ENCODE results near the gene MDGA2. TPM values are rescaled to one million over a fixed set of nuclear protein-coding genes. Genes with fewer than 3 reads are reported as not detected.

Gene MDGA2
- total and polyA plus RNA-seq, 2 of the 4 experiments (the other 2 are of a cell fraction), result 0.02 TPM; not detected in 1

DNA sequence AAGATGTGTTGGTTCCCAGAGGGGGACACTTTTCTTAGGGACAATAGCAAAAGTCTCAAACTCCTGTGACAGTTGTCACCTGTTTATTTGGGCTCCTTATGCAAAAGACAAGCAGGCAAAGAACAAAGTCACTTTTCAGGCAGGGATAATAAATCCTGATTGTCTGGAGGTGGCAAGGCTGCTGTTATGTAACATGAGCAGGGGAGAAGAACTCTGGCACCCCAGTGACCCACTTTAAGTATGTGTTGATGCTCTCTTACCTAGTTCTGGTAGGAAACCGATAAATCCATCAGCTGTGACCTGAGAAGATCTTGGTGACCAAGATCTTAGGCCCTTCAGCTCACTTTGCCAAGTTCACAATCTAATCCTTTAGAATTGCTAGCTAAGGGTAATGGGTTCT lies 17.4 kb downstream of the MDGA2 start:
- dilution Hi-C loops (cut with HindIII; ENCODE audit: low sequenced_read_pairs, unreplicated experiment), result no loop called here
- Histone ChIP-seq H3K27me3 (ENCODE audit: control insufficient read depth, insufficient read depth, low read length) (no peaks in the 10 kb centered on the region), H2BK20ac (ENCODE audit: low read depth, low read length) (no peak overlapping the region), H3K4ac (ENCODE audit: low read depth, low read length) (no peak overlapping the region), H3K79me1 (ENCODE audit: low read depth in 1 of 2, low read length in 2 of 2) (no peaks in the 10 kb centered on the region), H4K20me1 (ENCODE audit: insufficient read depth, low read length) (no peaks in the 10 kb centered on the region), H2BK5ac (ENCODE audit: low read depth, low read length, poor library complexity, severe bottlenecking) (no peak overlapping the region), H2AK9ac (replicated peaks; ENCODE audit: low read depth, low read length, poor library complexity) (no peak overlapping the region), H2AFZ (replicated peaks; ENCODE audit: low read length, poor library complexity) (no peak overlapping the region), H3K4me1 (ENCODE audit: control insufficient read depth, insufficient read depth, low read length) (no peaks in the 10 kb centered on the region), H3K14ac (replicated peaks; ENCODE audit: low read depth, low read length) (no peak overlapping the region), H3K9me3 (ENCODE audit: control insufficient read depth, insufficient read depth, low read length) (peaks cover 3% of the 10 kb centered on the region; the same call in 1 of the 2 replicates), H2AK5ac (ENCODE audit: low read depth, low read length) (no peak overlapping the region), H3K36me3 (ENCODE audit: control insufficient read depth, insufficient read depth, low read length) (no peaks in the 10 kb centered on the region), H2BK15ac (ENCODE audit: low read depth, low read length) (no peak overlapping the region), H3K4me2 (ENCODE audit: low read depth, low read length) (no peak overlapping the region), H3K23ac (ENCODE audit: low read depth, low read length) (no peak overlapping the region), H4K8ac (ENCODE audit: low read depth in 2 of 2, low read length in 2 of 2) (no peak overlapping the region), H3K9ac (ENCODE audit: low read depth, low read length) (no peak overlapping the region), H2BK120ac (ENCODE audit: low read depth, low read length) (no peak overlapping the region), H3K18ac (ENCODE audit: low read depth, low read length) (no peak overlapping the region), H4K5ac (ENCODE audit: low read depth, low read length) (no peak overlapping the region), H3K4me3 (ENCODE audit: insufficient read depth, low read depth, low read length) (no peak overlapping the region), H3K27ac (ENCODE audit: insufficient read depth, low read length) (no peak overlapping the region), H3K56ac (ENCODE audit: extremely low read depth, insufficient read depth, low read length) (no peak overlapping the region), H4K91ac (ENCODE audit: insufficient read depth, low read depth, low read length) (no peak overlapping the region), H3K9me1 (ENCODE audit: insufficient read depth, low read length) (no peaks in the 10 kb centered on the region)
- in situ Hi-C loops (cut with MboI; ENCODE audit: low sequenced_read_pairs), result no loop called here
- no peak for DNase-seq
- no TSS peak for BruUV-seq (replicated peaks)
- WGBS, 2 experiments (ENCODE audit: extremely low coverage in 2 of 2, insufficient read length in 1 of 2), result no CpG with 5 or more reads among the region's 1 CpG
- intact Hi-C loops (cut with micrococcal nuclease), result no loop called here
- CTCF ChIA-PET, result no interaction called here
- no peak for ATAC-seq (ENCODE audit: low read depth)
- TF ChIP-seq, protein P1, sequence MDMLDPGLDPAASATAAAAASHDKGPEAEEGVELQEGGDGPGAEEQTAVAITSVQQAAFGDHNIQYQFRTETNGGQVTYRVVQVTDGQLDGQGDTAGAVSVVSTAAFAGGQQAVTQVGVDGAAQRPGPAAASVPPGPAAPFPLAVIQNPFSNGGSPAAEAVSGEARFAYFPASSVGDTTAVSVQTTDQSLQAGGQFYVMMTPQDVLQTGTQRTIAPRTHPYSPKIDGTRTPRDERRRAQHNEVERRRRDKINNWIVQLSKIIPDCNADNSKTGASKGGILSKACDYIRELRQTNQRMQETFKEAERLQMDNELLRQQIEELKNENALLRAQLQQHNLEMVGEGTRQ (IDR thresholded peaks at IDR 0.05; ENCODE audit: low read depth, low read length), result no peak
- TF ChIP-seq MAFK (IDR thresholded peaks at IDR 0.05; ENCODE audit: low read depth, low read length) (no peak), MAZ (IDR thresholded peaks at IDR 0.05; ENCODE audit: borderline replicate concordance, low read depth, low read length) (no peak), MXI1 (IDR thresholded peaks at IDR 0.05; ENCODE audit: borderline replicate concordance, low read depth, low read length) (no peak), RCOR1 (IDR thresholded peaks at IDR 0.05; ENCODE audit: insufficient replicate concordance, low read length) (no peak), POLR2A (IDR thresholded peaks at IDR 0.05; ENCODE audit: low read depth, low read length) (no peak), RAD21 (IDR thresholded peaks at IDR 0.05; ENCODE audit: low read length) (no peak), RFX5 (IDR thresholded peaks at IDR 0.05; ENCODE audit: low read depth, low read length) (no peak)
- TF ChIP-seq, protein P2, sequence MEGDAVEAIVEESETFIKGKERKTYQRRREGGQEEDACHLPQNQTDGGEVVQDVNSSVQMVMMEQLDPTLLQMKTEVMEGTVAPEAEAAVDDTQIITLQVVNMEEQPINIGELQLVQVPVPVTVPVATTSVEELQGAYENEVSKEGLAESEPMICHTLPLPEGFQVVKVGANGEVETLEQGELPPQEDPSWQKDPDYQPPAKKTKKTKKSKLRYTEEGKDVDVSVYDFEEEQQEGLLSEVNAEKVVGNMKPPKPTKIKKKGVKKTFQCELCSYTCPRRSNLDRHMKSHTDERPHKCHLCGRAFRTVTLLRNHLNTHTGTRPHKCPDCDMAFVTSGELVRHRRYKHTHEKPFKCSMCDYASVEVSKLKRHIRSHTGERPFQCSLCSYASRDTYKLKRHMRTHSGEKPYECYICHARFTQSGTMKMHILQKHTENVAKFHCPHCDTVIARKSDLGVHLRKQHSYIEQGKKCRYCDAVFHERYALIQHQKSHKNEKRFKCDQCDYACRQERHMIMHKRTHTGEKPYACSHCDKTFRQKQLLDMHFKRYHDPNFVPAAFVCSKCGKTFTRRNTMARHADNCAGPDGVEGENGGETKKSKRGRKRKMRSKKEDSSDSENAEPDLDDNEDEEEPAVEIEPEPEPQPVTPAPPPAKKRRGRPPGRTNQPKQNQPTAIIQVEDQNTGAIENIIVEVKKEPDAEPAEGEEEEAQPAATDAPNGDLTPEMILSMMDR (conservative IDR thresholded peaks at IDR 0.05; ENCODE audit: low read depth, low read length), result no peak
- POLR2A ChIA-PET (ENCODE audit: unreplicated experiment), result no interaction called here

Measured in IMR-90 (cell line).